HUES48 (cell line): Measurements from ENCODE around the gene CCDC69.

Experiments used
- H3K27ac ChIP-seq: one replicate; pipeline ENCODE4 v1.7.0; 2013; ENCODE audit warnings: low read depth, low read length, inconsistent platforms
- H3K27me3 ChIP-seq: 2 replicates; pipeline ENCODE4 v1.6.1; 2013; ENCODE audit warnings: mild to moderate bottlenecking, low read length; ENCODE audit not compliant: control insufficient read depth, insufficient read depth
- H3K36me3 ChIP-seq: 2 replicates; pipeline ENCODE4 v1.6.1; 2013; ENCODE audit warnings: low read length; ENCODE audit not compliant: control insufficient read depth, insufficient read depth
- H3K4me1 ChIP-seq: 2 replicates; pipeline ENCODE4 v1.6.1; 2013; ENCODE audit warnings: mild to moderate bottlenecking, low read length; ENCODE audit not compliant: control insufficient read depth, insufficient read depth
- H3K4me3 ChIP-seq: 2 replicates; pipeline ENCODE4 v1.5.1; 2013; ENCODE audit warnings: mild to moderate bottlenecking, low read depth, low read length
- H3K9ac ChIP-seq: 2 replicates; pipeline ENCODE4 v1.6.1; 2013; ENCODE audit warnings: mild to moderate bottlenecking, low read depth, low read length, moderate library complexity
- H3K9me3 ChIP-seq: 2 replicates; pipeline ENCODE4 v1.6.1; 2013; ENCODE audit warnings: low read length; ENCODE audit not compliant: control insufficient read depth, insufficient read depth

Gene CCDC69

GRCh38 chr5:151159649-151160373 is 64.1 kb downstream of the CCDC69 start:
- H3K36me3 ChIP-seq: no peaks in the 10 kb centered on the region
- no peaks in the 10 kb centered on the region for H3K9me3 ChIP-seq
- H3K4me1 ChIP-seq: peaks cover 23% of the 10 kb centered on the region
- no peak overlapping the region for H3K4me3 ChIP-seq
- H3K27me3 ChIP-seq: peaks cover 6% of the 10 kb centered on the region
- no peak overlapping the region for H3K27ac ChIP-seq
- no peak overlapping the region for H3K9ac ChIP-seq

- Histone ChIP-seq H3K27ac (peak overlapping the region; percentile 65), H3K9ac (peak overlapping the region; percentile 76; the same call in 1 of the 2 replicates), H3K4me1 (peaks cover 23% of the 10 kb centered on the region), H3K9me3 (no peaks in the 10 kb centered on the region), H3K27me3 (peaks cover 6% of the 10 kb centered on the region), H3K4me3 (peak overlapping the region; percentile 85), H3K36me3 (no peaks in the 10 kb centered on the region)
Observed at GRCh38 chr5:151158287-151158661, 65.6 kb downstream of the CCDC69 start.

- H3K9ac ChIP-seq: peak within 1 kb of the TSS; percentile 76
- H3K9me3 ChIP-seq: no peaks in the 10 kb centered on the region
- peaks cover 23% of the 10 kb centered on the region for H3K4me1 ChIP-seq
- H3K36me3 ChIP-seq: no peaks in the 10 kb centered on the region
- H3K4me3 ChIP-seq: peak within 1 kb of the TSS; percentile 85
- H3K27me3 ChIP-seq: peaks cover 6% of the 10 kb centered on the region
- H3K27ac ChIP-seq: peak within 1 kb of the TSS; percentile 65
Observed at GRCh38 chr5:151157426-151158286, 66.2 kb downstream of the CCDC69 start, which contains the start of gene ANXA6. TSS of gene ANXA6 (minus strand) at chr5:151157779. CDS start at chr5:151147901, 9,878 bp downstream.

GRCh38 chr5:151156507-151157420 is 67.1 kb downstream of the CCDC69 start:
- H3K4me1 ChIP-seq: peaks cover 23% of the 10 kb centered on the region
- H3K36me3 ChIP-seq: no peaks in the 10 kb centered on the region
- H3K4me3 ChIP-seq: peak overlapping the region; percentile 85
- H3K27ac ChIP-seq: no peak overlapping the region
- H3K9ac ChIP-seq: peak overlapping the region; percentile 76; the same call in 1 of the 2 replicates
- H3K27me3 ChIP-seq: peaks cover 6% of the 10 kb centered on the region
- no peaks in the 10 kb centered on the region for H3K9me3 ChIP-seq

GRCh38 chr5:151155775-151156506 is 68.0 kb downstream of the CCDC69 start:
- Histone ChIP-seq H3K4me3 (no peak overlapping the region), H3K4me1 (peaks cover 23% of the 10 kb centered on the region), H3K36me3 (no peaks in the 10 kb centered on the region), H3K27ac (no peak overlapping the region), H3K9ac (no peak overlapping the region), H3K27me3 (peaks cover 6% of the 10 kb centered on the region), H3K9me3 (no peaks in the 10 kb centered on the region)

GRCh38 chr5:151154931-151155774 is 68.7 kb downstream of the CCDC69 start:
- Histone ChIP-seq H3K9me3 (no peaks in the 10 kb centered on the region), H3K27me3 (peaks cover 6% of the 10 kb centered on the region), H3K4me3 (no peak overlapping the region), H3K27ac (no peak overlapping the region), H3K9ac (no peak overlapping the region), H3K4me1 (peaks cover 26% of the 10 kb centered on the region), H3K36me3 (no peaks in the 10 kb centered on the region)

- no peak overlapping the region for H3K27ac ChIP-seq
- no peak overlapping the region for H3K9ac ChIP-seq
- peaks cover 6% of the 10 kb centered on the region; the same call in 1 of the 2 replicates for H3K27me3 ChIP-seq
- H3K9me3 ChIP-seq: no peaks in the 10 kb centered on the region
- H3K36me3 ChIP-seq: no peaks in the 10 kb centered on the region
- H3K4me3 ChIP-seq: no peak overlapping the region
- H3K4me1 ChIP-seq: peaks cover 26% of the 10 kb centered on the region
Observed at GRCh38 chr5:151153766-151154272, 70.1 kb downstream of the CCDC69 start.

GRCh38 chr5:151153300-151153699 is 70.6 kb downstream of the CCDC69 start:
- Histone ChIP-seq H3K4me3 (no peak overlapping the region), H3K27ac (no peak overlapping the region), H3K9ac (no peak overlapping the region), H3K36me3 (no peaks in the 10 kb centered on the region), H3K4me1 (peaks cover 21% of the 10 kb centered on the region), H3K27me3 (peaks cover 4% of the 10 kb centered on the region; the same call in 1 of the 2 replicates), H3K9me3 (no peaks in the 10 kb centered on the region)

- no peak overlapping the region for H3K27ac ChIP-seq
- H3K4me1 ChIP-seq: peaks cover 13% of the 10 kb centered on the region
- H3K4me3 ChIP-seq: no peak overlapping the region
- no peak overlapping the region for H3K9ac ChIP-seq
- no peaks in the 10 kb centered on the region for H3K9me3 ChIP-seq
- H3K36me3 ChIP-seq: peaks cover 6% of the 10 kb centered on the region; the same call in 1 of the 2 replicates
- no peaks in the 10 kb centered on the region for H3K27me3 ChIP-seq
Observed at GRCh38 chr5:151151793-151152192, 72.1 kb downstream of the CCDC69 start.
